Spleen (tissue), 11 donors: ENCODE measurements around the gene DRC1. TPM values are rescaled to one million over a fixed set of nuclear protein-coding genes. Genes with fewer than 3 reads are reported as not detected.

Experiments
- DNase-seq: peaks from one replicate; pipeline ENCODE4 v3.0.0-alpha.2; 2020
- H3K27ac ChIP-seq, 8 donors: fragments of 200-600 bp; sonication (generic) in 7 of 8; 1 replicate in 4 of 8; 2 replicates in 4 of 8; pipeline versions ENCODE4 v1.5.0 to v1.8.0; 2016 to 2021; ENCODE audit warnings: inconsistent platforms in 4 of 8, mild to moderate bottlenecking in 4 of 8, moderate library complexity in 1 of 8
- H3K27me3 ChIP-seq, 7 donors: fragments of 200-600 bp; sonication (generic) in 6 of 7; replicated peaks in 1 of 7; 1 replicate in 4 of 7; 2 replicates in 3 of 7; pipeline versions ENCODE4 v1.5.0 to v1.8.0; 2016 to 2021; ENCODE audit warnings: inconsistent platforms in 3 of 7, mild to moderate bottlenecking in 1 of 7
- H3K36me3 ChIP-seq, 6 donors: fragments of 200-600 bp; sonication (generic) in 5 of 6; 1 replicate in 4 of 6; 2 replicates in 2 of 6; pipeline versions ENCODE4 v1.5.0 to v1.8.0; 2016 to 2021; ENCODE audit warnings: inconsistent platforms in 2 of 6
- H3K4me1 ChIP-seq, 6 donors: fragments of 200-600 bp; sonication (generic) in 5 of 6; 1 replicate in 3 of 6; 2 replicates in 3 of 6; pipeline versions ENCODE4 v1.5.0 to v1.8.0; 2016 to 2021; ENCODE audit warnings: inconsistent platforms in 3 of 6
- H3K4me3 ChIP-seq, 8 donors: fragments of 200-600 bp; sonication (generic) in 7 of 8; 1 replicate in 4 of 8; 2 replicates in 4 of 8; pipeline versions ENCODE4 v1.5.0 to v1.8.0; 2016 to 2021; ENCODE audit warnings: inconsistent platforms in 4 of 8, mild to moderate bottlenecking in 4 of 8, moderate library complexity in 2 of 8
- H3K9me3 ChIP-seq, 8 donors: fragments of 200-600 bp; sonication (generic) in 7 of 8; 1 replicate in 4 of 8; 2 replicates in 4 of 8; pipeline versions ENCODE4 v1.5.0 to v1.8.0; 2016 to 2021; ENCODE audit warnings: inconsistent platforms in 4 of 8
- POLR2A ChIP-seq, 3 donors: fragments of 450-650 bp; IDR thresholded peaks; one replicate each; pipeline ENCODE4 v1.5.1; 2017; ENCODE audit warnings: antibody characterized with exemption in 3 of 3, mild to moderate bottlenecking in 1 of 3
- POLR2AphosphoS5 ChIP-seq, 3 donors: sonication (generic); formaldehyde crosslinking; IDR thresholded peaks; one replicate each; pipeline ENCODE4 v1.5.1; 2017; ENCODE audit warnings: antibody characterized with exemption in 3 of 3
- WGBS, 5 donors: extraction: QIAGEN DNeasy Blood & Tissue Kit in 3 of 5; methylation state at CpG; one replicate each; pipeline versions ENCODE4 v1.1.5 to v1.1.7; 2013 to 2018; 5-methylcytosine and 5-hydroxymethylcytosine counted together
- intact Hi-C: fragments of 100-400 bp; cut with DNase I; formaldehyde crosslinking; loops from one replicate; pipeline ENCODE4 v1.15.0; 2023; ENCODE audit warnings: low total_unique reads
- polyA plus RNA-seq, 3 donors: library from polyadenylated mRNA; stranded (reverse); fragments of 200-250 nt; gene quantifications; one replicate each; pipeline ENCODE4 v1.2.1, GENCODE V29; 2013
- total RNA-seq, 7 donors: library from RNA; depleted of rRNA in 3 of 7; stranded (reverse); fragments of >200 nt in 3 of 7; fragmentation: NEBNext Ultra II Directional in 4 of 7; extraction: Animal tissue kit (Norgen Biotek cat#: 25700) in 4 of 7; gene quantifications; one replicate each; pipeline versions ENCODE4 v1.1.0 to v1.2.1, GENCODE V29; 2016 to 2021
- TF ChIP-seq, protein P1 (sequence below), 11 experiments: fragments of 200-600 bp in 7 of 11; fragments of 450-650 bp in 4 of 11; sonication (generic) in 4 of 11; IDR thresholded peaks in 8 of 11; conservative IDR thresholded peaks in 3 of 11; 1 replicate in 7 of 11; 2 replicates in 4 of 11; pipeline versions ENCODE4 v1.4.0 to v1.8.0; 2016 to 2021; ENCODE audit warnings: antibody characterized with exemption in 11 of 11, inconsistent platforms in 4 of 11, mild to moderate bottlenecking in 1 of 11
- donor health status: healthy with polysubstance abuse.
- donor health status: DM: no; HTN: no; CAD: no; lungs with moderate emphysema.
- donor health status: DM: no; HTN: no; CAD: no.
- donor health status: Bipolar disorder and iron deficiency.
- donor health status: healthy.
- donor health status: DM: no; HTN: no; CAD: no.
- donor health status: DM: yes; HTN: yes; CAD: no.

Gene DRC1
- total and polyA plus RNA-seq, 10 donors: 0.04 to 0.25 (median 0.23) TPM; not detected in 7

DNA sequence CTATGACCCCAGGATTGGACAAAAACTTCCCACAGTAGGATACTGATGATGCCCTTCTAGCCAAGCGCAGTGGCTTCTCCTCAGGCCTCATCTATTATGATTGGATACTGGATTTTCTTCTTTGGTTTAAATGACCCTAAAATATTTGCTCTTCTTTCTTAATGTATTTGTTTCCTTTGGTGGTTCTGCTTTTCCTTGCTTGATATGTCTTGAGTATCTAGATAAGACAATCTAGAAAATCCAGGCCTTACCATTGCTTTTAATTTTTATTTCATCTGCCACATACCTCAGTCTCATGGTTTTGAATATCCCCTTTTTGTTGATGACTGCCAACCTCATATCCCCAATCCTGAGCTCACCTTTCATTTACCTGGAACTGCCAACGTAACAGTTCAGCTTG is 40.6 kb downstream of the DRC1 start:
- Histone ChIP-seq H3K27ac (no peak overlapping the region), H3K27me3 (peaks cover 0 to 1% (median 0%) of the 10 kb centered on the region in 7 donors), H3K9me3 (no peaks in the 10 kb centered on the region), H3K36me3 (no peaks in the 10 kb centered on the region), H3K4me1 (peaks cover 0 to 5% (median 0%) of the 10 kb centered on the region in 6 donors), H3K4me3 (no peak overlapping the region)
- no peak for DNase-seq
- 81 to 96% (median 88%) methylated on average over 2 of the region's 2 CpGs for WGBS, 5 donors
- TF ChIP-seq POLR2A (IDR thresholded peaks at IDR 0.05) (no peak), POLR2AphosphoS5 (IDR thresholded peaks at IDR 0.05) (no peak)
- TF ChIP-seq, protein P1, sequence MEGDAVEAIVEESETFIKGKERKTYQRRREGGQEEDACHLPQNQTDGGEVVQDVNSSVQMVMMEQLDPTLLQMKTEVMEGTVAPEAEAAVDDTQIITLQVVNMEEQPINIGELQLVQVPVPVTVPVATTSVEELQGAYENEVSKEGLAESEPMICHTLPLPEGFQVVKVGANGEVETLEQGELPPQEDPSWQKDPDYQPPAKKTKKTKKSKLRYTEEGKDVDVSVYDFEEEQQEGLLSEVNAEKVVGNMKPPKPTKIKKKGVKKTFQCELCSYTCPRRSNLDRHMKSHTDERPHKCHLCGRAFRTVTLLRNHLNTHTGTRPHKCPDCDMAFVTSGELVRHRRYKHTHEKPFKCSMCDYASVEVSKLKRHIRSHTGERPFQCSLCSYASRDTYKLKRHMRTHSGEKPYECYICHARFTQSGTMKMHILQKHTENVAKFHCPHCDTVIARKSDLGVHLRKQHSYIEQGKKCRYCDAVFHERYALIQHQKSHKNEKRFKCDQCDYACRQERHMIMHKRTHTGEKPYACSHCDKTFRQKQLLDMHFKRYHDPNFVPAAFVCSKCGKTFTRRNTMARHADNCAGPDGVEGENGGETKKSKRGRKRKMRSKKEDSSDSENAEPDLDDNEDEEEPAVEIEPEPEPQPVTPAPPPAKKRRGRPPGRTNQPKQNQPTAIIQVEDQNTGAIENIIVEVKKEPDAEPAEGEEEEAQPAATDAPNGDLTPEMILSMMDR (IDR thresholded peaks at IDR 0.05 in 8 of 11, conservative IDR thresholded peaks at IDR 0.05 in 3 of 11): no peak
- intact Hi-C loops: no loop called here

DNA sequence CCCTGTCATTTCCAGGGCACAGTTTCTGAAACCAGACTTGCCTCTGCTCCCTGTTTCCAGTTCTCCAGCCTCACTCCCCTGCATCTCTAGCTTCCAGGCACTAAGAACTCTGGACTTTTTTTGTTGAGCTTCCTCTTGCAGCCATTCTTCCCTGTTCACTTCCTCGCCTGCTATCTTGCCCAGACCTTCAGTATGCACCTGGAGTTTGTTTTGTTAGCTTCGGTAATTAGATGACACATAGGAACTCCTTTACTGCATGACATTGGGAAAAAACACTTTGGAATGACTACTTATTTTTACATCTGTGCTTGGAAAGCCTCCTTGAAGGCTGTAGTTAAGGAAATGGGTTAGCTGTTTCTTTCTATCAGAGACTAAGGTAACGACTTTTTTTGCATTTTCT is 41.0 kb downstream of the DRC1 start:
- no peak for DNase-seq
- Histone ChIP-seq H3K4me1 (peaks cover 0 to 5% (median 0%) of the 10 kb centered on the region in 6 donors), H3K4me3 (no peak overlapping the region), H3K27ac (no peak overlapping the region), H3K9me3 (no peaks in the 10 kb centered on the region), H3K36me3 (no peaks in the 10 kb centered on the region), H3K27me3 (no peaks in the 10 kb centered on the region)
- TF ChIP-seq POLR2A (IDR thresholded peaks at IDR 0.05) (no peak), POLR2AphosphoS5 (IDR thresholded peaks at IDR 0.05) (no peak)
- TF ChIP-seq, protein P1 (IDR thresholded peaks at IDR 0.05 in 8 of 11, conservative IDR thresholded peaks at IDR 0.05 in 3 of 11): no peak
- intact Hi-C loops: no loop called here
- WGBS, 5 donors: 67 to 78% (median 71%) methylated on average over 3 of the region's 3 CpGs

- TF ChIP-seq POLR2A (IDR thresholded peaks at IDR 0.05) (no peak), POLR2AphosphoS5 (IDR thresholded peaks at IDR 0.05) (no peak)
- TF ChIP-seq, protein P1 (IDR thresholded peaks at IDR 0.05 in 8 of 11, conservative IDR thresholded peaks at IDR 0.05 in 3 of 11): no peak
- intact Hi-C loops: no loop called here
Observed at GRCh38 chr2:26444236-26444635, 42.5 kb downstream of the DRC1 start.

DNA sequence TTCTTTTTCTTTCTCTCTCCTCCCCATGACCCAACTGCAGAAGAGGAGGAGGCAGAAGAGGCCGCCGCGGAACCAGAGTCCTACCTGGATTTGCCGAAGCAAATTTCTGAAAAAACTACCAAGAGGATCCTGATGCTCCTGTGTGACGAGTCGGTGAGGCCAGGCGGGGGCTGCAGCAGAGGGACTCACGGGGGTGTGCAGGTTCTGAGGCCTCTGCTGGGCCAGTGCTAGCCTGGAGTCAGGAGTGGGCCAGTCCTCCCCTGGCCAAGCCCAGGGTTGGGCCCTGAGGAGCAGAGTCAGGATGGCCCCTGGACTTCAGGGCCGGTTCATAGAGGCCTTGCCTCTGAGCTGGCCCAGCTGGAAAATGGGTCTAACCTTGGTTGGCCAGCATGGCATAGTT is 46.9 kb downstream of the DRC1 start:
- no peaks in the 10 kb centered on the region for H3K9me3 ChIP-seq
- no peak for DNase-seq
- whole genome bisulfite sequencing, 5 donors: 89 to 95% (median 94%) methylated on average over 8 to 9 of the region's 9 CpGs
- TF ChIP-seq POLR2A (IDR thresholded peaks at IDR 0.05) (no peak), POLR2AphosphoS5 (IDR thresholded peaks at IDR 0.05) (no peak)
- TF ChIP-seq, protein P1 (IDR thresholded peaks at IDR 0.05 in 8 of 11, conservative IDR thresholded peaks at IDR 0.05 in 3 of 11): no peak
- no peak overlapping the region for H3K4me3 ChIP-seq
- no peaks in the 10 kb centered on the region for H3K27me3 ChIP-seq
- intact Hi-C loops: no loop called here
- no peak overlapping the region for H3K27ac ChIP-seq
- peaks cover 0 to 4% (median 0%) of the 10 kb centered on the region in 6 donors for H3K4me1 ChIP-seq
- no peaks in the 10 kb centered on the region for H3K36me3 ChIP-seq

More at GRCh38 chr2:26444236-26444635, 42.5 kb downstream of the DRC1 start:
- Histone ChIP-seq H3K4me1 (no peaks in the 10 kb centered on the region), H3K27ac (no peak overlapping the region), H3K4me3 (no peak overlapping the region), H3K27me3 (no peaks in the 10 kb centered on the region), H3K36me3 (no peaks in the 10 kb centered on the region), H3K9me3 (no peaks in the 10 kb centered on the region)
- WGBS, 5 donors: 84 to 91% (median 87%) methylated on average over 7 of the region's 7 CpGs
- no peak for DNase-seq
